Caco-2 (cell line): ENCODE data around the gene GSE1. TPM values are rescaled to one million over a fixed set of nuclear protein-coding genes. Genes with fewer than 3 reads are reported as not detected.
A peak's percentile ranks its signal among the peaks of the same experiment; 100 is the strongest.

Experiments
- BruUV-seq: library from RNA; stranded (reverse); fragments of 400-500 nt; replicated peaks from 2 replicates; lab custom pipeline; 2021; lab: Mats Ljungman, UMichigan
- CTCF ChIA-PET: fragments of 300-600 bp; sonication (Branson Sonifier 250); formaldehyde crosslinking; loops from one replicate; lab custom pipeline; 2022; ENCODE audit warnings: antibody characterized with exemption; lab: Charles Lee
- POLR2A ChIA-PET: fragments of 300-600 bp; sonication (Branson Sonifier 250); formaldehyde crosslinking; loops from one replicate; lab custom pipeline; 2022; ENCODE audit warnings: antibody characterized with exemption; lab: Charles Lee
- DNase-seq, 2 experiments: peaks; one replicate each; pipeline versions ENCODE4 v3.0.0 to v3.0.0-alpha.2; 2020 to 2022
- H3K27me3 ChIP-seq: replicated peaks from 2 replicates; pipeline ENCODE4 v1.6.0; 2011; ENCODE audit warnings: low read length; ENCODE audit not compliant: control insufficient read depth, insufficient read depth
- H3K36me3 ChIP-seq: 2 replicates; pipeline ENCODE4 v1.5.1; 2011; ENCODE audit warnings: low read length; ENCODE audit not compliant: control insufficient read depth, insufficient read depth
- H3K4me1 ChIP-seq: fragments of 250-450 bp; sonication (Bioruptor Pico); 2 replicates; pipeline ENCODE4 v1.5.1; 2020; ENCODE audit warnings: mild to moderate bottlenecking
- H3K4me3 ChIP-seq: 2 replicates; pipeline ENCODE4 v1.5.1; 2011; ENCODE audit warnings: low read depth, mild to moderate bottlenecking, control low read depth, low read length
- H3K9me3 ChIP-seq: fragments of 250-450 bp; sonication (Bioruptor Pico); 2 replicates; pipeline ENCODE4 v1.5.1; 2020; ENCODE audit warnings: mild to moderate bottlenecking, moderate library complexity
- H3K27ac Mint-ChIP-seq: one replicate; pipeline ENCODE4 v1.8.0; 2022; ENCODE audit warnings: mixed read lengths; ENCODE audit not compliant: unreplicated experiment
- H3K27me3 Mint-ChIP-seq: one replicate; pipeline ENCODE4 v1.8.0; 2022; ENCODE audit warnings: mixed read lengths; ENCODE audit not compliant: insufficient read depth, unreplicated experiment
- H3K36me3 Mint-ChIP-seq: one replicate; pipeline ENCODE4 v1.8.0; 2022; ENCODE audit warnings: mild to moderate bottlenecking, mixed read lengths; ENCODE audit not compliant: insufficient read depth, unreplicated experiment
- H3K4me1 Mint-ChIP-seq: one replicate; pipeline ENCODE4 v1.8.0; 2022; ENCODE audit warnings: low read depth, mixed read lengths; ENCODE audit not compliant: unreplicated experiment
- H3K4me3 Mint-ChIP-seq: one replicate; pipeline ENCODE4 v1.8.0; 2022; ENCODE audit warnings: mild to moderate bottlenecking, moderate library complexity, mixed read lengths; ENCODE audit not compliant: unreplicated experiment
- H3K9me3 Mint-ChIP-seq: one replicate; pipeline ENCODE4 v1.8.0; 2022; ENCODE audit warnings: mixed read lengths; ENCODE audit not compliant: unreplicated experiment
- CTCF ChIP-seq, 2 experiments: fragments of 200-600 bp in 1 of 2; IDR thresholded peaks; 1 replicate in 1 of 2; 2 replicates in 1 of 2; pipeline versions ENCODE4 v1.5.1 to v1.8.0; 2011 to 2022; ENCODE audit warnings: antibody characterized with exemption in 1 of 2, control low read depth in 1 of 2, inconsistent platforms in 1 of 2, low read depth in 1 of 2, low read length in 1 of 2, mild to moderate bottlenecking in 1 of 2, moderate library complexity in 1 of 2; ENCODE audit not compliant: insufficient read depth in 1 of 2, severe bottlenecking in 1 of 2, unreplicated experiment in 1 of 2
- intact Hi-C: fragments of 100-400 bp; cut with micrococcal nuclease; formaldehyde crosslinking; loops from one replicate; pipeline ENCODE4 v1.10.0; 2022; ENCODE audit not compliant: unreplicated experiment
- total RNA-seq: library from RNA; stranded (reverse); gene quantifications from 2 replicates; pipeline ENCODE4 v1.2.3, GENCODE V29; 2022

GSE1 gene
- total RNA-seq, 1 experiment from 2014 or later = 142 TPM

- intact Hi-C loops = no loop called here
- BruUV-seq = no TSS peak
- Mint-ChIP-seq H3K4me3 (peak overlapping the region; percentile 13), H3K4me1 (peaks cover 30% of the 10 kb centered on the region), H3K9me3 (no peaks in the 10 kb centered on the region), H3K36me3 (peaks cover 80% of the 10 kb centered on the region), H3K27me3 (no peaks in the 10 kb centered on the region), H3K27ac (peak overlapping the region; percentile 34)
- no peak for TF ChIP-seq CTCF (IDR thresholded peaks at IDR 0.05; ENCODE audit: insufficient read depth in 1 of 2, low read depth in 1 of 2, low read length in 1 of 2, severe bottlenecking in 1 of 2, unreplicated experiment in 1 of 2)
- no peak overlapping the region for H3K4me3 ChIP-seq
- H3K36me3 ChIP-seq = peaks cover 8% of the 10 kb centered on the region
- peaks cover 11% of the 10 kb centered on the region for H3K4me1 ChIP-seq
- H3K9me3 ChIP-seq = no peaks in the 10 kb centered on the region
- POLR2A ChIA-PET = no interaction called here
- CTCF ChIA-PET = interaction anchor here (1.8 kb wide), 1 partner anchor 38 kb away, joined by 10 read pairs; no protein-coding TSS in a partner anchor
- DNase-seq = no peak
- no peaks in the 10 kb centered on the region for H3K27me3 ChIP-seq
Measured at GRCh38 chr16:85679870-85680269, 66.7 kb downstream of the GSE1 start.

- Mint-ChIP-seq H3K4me3 (no peak overlapping the region), H3K9me3 (no peaks in the 10 kb centered on the region), H3K27ac (peak overlapping the region; percentile 34), H3K27me3 (no peaks in the 10 kb centered on the region), H3K4me1 (peaks cover 30% of the 10 kb centered on the region), H3K36me3 (peaks cover 80% of the 10 kb centered on the region)
- no peaks in the 10 kb centered on the region for H3K9me3 ChIP-seq
- no TSS peak for BruUV-seq
- TF ChIP-seq CTCF (IDR thresholded peaks at IDR 0.05; ENCODE audit: insufficient read depth in 1 of 2, low read depth in 1 of 2, low read length in 1 of 2, severe bottlenecking in 1 of 2, unreplicated experiment in 1 of 2) = no peak
- DNase-seq = no peak
- H3K4me1 ChIP-seq = peaks cover 11% of the 10 kb centered on the region
- no peaks in the 10 kb centered on the region for H3K27me3 ChIP-seq
- peaks cover 11% of the 10 kb centered on the region for H3K36me3 ChIP-seq
- ChIA-PET CTCF (no interaction called here), POLR2A (no interaction called here)
- intact Hi-C loops = no loop called here
- H3K4me3 ChIP-seq = no peak overlapping the region
Measured at GRCh38 chr16:85680352-85680944, 67.3 kb downstream of the GSE1 start.

- Histone ChIP-seq H3K9me3 (no peaks in the 10 kb centered on the region), H3K4me3 (no peak overlapping the region), H3K36me3 (peaks cover 11% of the 10 kb centered on the region), H3K4me1 (peaks cover 11% of the 10 kb centered on the region), H3K27me3 (no peaks in the 10 kb centered on the region)
- no peak for TF ChIP-seq CTCF (IDR thresholded peaks at IDR 0.05; ENCODE audit: insufficient read depth in 1 of 2, low read depth in 1 of 2, low read length in 1 of 2, severe bottlenecking in 1 of 2, unreplicated experiment in 1 of 2)
- CTCF ChIA-PET = no interaction called here
- H3K4me1 Mint-ChIP-seq = peaks cover 30% of the 10 kb centered on the region
- no peaks in the 10 kb centered on the region for H3K9me3 Mint-ChIP-seq
- POLR2A ChIA-PET = interaction anchor here (0.7 kb wide), 1 partner anchor 68 kb away, joined by 6 read pairs; the partner anchor contains the start of gene GSE1
- DNase-seq = no peak
- intact Hi-C loops = no loop called here
- no peaks in the 10 kb centered on the region for H3K27me3 Mint-ChIP-seq
- peaks cover 79% of the 10 kb centered on the region for H3K36me3 Mint-ChIP-seq
- no TSS peak for BruUV-seq
- peak overlapping the region; percentile 34 for H3K27ac Mint-ChIP-seq
- no peak overlapping the region for H3K4me3 Mint-ChIP-seq
Measured at GRCh38 chr16:85681255-85681654, 68.1 kb downstream of the GSE1 start.
